Stimulated activated naive CD8-positive, alpha-beta T cell treated with anti-CD3 and anti-CD28 coated beads, Interleukin-15, Interleukin-2, amounts not matched to agents 100 ng/mL and 50 ng/mL, for 24 hours (primary cell): ENCODE results near the gene GLOD5.

ENCODE experiments used
- H3K27ac Mint-ChIP-seq: one replicate; pipeline ENCODE4 v1.8.0; 2021; ENCODE audit warnings: mild to moderate bottlenecking, mixed read lengths
- H3K27me3 Mint-ChIP-seq: one replicate; pipeline ENCODE4 v1.8.0; 2021; ENCODE audit warnings: mixed read lengths
- H3K36me3 Mint-ChIP-seq: one replicate; pipeline ENCODE4 v1.8.0; 2021; ENCODE audit warnings: low read depth, mixed read lengths
- H3K4me1 Mint-ChIP-seq: one replicate; pipeline ENCODE4 v1.8.0; 2021; ENCODE audit warnings: low read depth, mixed read lengths
- H3K4me3 Mint-ChIP-seq: one replicate; pipeline ENCODE4 v1.8.0; 2021; ENCODE audit warnings: mild to moderate bottlenecking, mixed read lengths
- H3K9me3 Mint-ChIP-seq: one replicate; pipeline ENCODE4 v1.8.0; 2021; ENCODE audit warnings: mixed read lengths

The GLOD5 gene

DNA sequence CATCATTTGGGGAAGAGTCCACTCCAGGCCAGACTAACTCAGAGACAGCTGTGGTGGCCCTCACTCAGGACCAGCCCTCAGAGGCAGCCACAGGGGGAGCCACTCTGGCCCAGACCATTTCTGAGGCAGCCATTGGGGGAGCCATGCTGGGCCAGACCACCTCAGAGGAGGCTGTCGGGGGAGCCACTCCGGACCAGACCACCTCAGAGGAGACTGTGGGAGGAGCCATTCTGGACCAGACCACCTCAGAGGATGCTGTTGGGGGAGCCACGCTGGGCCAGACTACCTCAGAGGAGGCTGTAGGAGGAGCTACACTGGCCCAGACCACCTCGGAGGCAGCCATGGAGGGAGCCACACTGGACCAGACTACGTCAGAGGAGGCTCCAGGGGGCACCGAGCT is 61.5 kb downstream of the GLOD5 start:
- Mint-ChIP-seq H3K9me3 (no peaks in the 10 kb centered on the region), H3K27ac (no peak overlapping the region), H3K4me3 (no peak overlapping the region), H3K36me3 (peaks cover 8% of the 10 kb centered on the region), H3K4me1 (peaks cover 4% of the 10 kb centered on the region), H3K27me3 (peaks cover 10% of the 10 kb centered on the region)
